ENCODE data around the gene GSDME. TPM values are rescaled to one million over a fixed set of nuclear protein-coding genes. Genes with fewer than 3 reads are reported as not detected.
"Not testable (repeated sequence)": the region's sequence is repeated elsewhere in the genome, so short reads cannot be mapped to it uniquely, and the experiment has no call there.

GSDME gene
- polyA plus RNA-seq, 3 donors, result 13.0 to 17.1 (median 13.6) TPM

DNA sequence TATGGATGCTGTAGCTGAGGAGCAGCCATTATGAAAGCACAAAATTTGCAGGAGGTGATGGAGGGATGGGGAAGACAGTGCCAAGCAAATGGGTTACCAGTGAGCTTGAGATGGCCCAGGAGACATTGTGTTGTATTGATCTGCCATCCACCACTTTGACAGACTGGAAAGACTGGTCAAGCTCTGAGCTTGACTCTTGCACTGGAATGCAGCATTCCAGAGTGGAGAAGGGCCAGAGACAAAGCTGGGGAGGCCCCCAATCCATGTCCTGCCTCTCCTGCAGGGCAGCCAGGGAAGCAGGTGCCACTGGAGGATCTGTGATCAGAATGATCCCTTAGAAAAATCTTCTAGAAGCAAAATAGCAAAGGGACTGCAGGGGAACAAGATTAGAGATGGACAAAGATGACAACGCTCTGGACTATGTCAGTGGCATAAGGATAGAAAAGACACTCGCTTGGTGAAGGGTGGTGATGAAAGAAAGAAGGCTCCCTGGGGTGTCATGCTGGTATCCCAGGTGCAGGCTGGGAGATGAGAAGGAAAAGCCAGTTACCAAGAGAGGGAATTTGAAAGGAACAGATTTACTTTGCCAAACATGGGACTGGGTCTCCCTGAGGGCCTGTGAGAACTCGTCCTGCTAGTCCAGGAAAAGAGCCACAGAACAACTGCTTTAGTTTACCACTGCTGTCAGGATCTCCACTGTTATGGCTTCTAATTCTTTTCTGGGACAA lies 5.0 kb downstream of the GSDME start:
- DNase-seq (ENCODE audit: extremely low read depth in 1 of 11, low read depth in 9 of 11, low spot score in 4 of 11), result no peak

DNA sequence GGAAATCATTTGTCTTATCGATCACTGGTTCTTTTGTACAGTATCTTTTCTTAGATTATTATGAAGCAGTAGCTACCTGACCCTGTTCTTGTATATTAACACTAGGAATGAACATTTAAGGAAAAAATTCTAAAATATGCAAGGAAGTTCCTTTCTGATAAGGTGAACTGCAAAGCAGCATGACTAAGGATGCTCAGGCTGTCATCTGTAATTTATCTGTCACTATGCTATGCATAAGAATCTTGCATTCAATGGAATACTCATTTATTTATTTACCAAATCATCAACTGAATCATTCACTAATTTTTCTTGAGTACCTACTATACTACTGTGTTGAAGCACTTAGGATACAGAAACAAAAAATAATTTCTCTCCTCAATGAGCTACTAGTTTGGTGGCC lies 5.8 kb downstream of the GSDME start:
- DNase-seq (ENCODE audit: extremely low read depth in 1 of 11, low read depth in 9 of 11, low spot score in 4 of 11), result no peak

DNA sequence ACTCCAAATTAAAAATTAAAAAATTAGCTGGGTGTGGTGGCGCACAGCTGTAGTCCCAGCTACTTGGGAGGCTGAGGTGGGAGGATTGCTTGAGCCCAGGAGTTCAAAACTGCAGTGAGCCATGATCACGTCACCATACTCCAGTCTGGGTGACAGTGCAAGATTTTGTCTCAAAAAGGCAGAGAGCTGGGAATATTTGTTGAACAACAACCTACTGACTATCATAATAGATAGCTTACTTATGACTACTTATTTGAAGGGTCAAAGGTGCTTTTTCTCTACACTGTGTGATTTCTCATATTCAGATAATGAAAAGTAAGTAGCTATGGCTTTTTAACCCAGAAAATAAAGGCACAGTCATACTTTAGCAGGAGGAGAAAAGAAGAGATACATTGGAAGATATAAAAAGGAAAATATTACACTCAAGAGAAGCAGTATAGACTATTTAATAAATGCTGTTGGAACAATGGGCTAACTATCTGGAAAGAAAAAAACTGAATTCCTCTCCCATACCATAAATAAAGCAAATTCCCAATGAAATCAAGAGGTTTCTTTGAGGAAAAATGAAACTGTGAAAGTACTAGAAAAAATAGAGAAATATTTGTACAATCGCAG lies 6.7 kb downstream of the GSDME start:
- no peak for DNase-seq (ENCODE audit: extremely low read depth in 1 of 11, low read depth in 9 of 11, low spot score in 4 of 11)

DNA sequence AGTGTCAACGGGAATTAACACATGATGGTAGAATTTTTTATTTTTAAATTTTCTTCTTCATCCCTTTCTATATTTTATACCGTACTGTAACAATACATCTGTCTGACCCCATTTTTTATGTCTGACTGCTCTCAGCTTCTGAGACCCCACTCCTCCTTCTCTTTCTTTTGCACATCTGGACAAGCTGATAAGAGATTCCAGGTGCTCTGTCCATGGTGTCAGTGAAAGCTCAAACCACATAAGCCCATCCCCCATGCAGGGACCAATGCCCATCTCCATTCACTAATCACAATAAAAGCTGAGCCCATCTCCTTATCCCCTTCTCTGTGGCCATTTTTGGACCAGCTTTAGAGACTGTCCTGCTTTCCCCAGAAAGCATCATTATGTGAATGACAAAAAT lies 8.7 kb downstream of the GSDME start:
- no peak for DNase-seq (ENCODE audit: extremely low read depth in 1 of 11, low read depth in 9 of 11, low spot score in 4 of 11)

DNA sequence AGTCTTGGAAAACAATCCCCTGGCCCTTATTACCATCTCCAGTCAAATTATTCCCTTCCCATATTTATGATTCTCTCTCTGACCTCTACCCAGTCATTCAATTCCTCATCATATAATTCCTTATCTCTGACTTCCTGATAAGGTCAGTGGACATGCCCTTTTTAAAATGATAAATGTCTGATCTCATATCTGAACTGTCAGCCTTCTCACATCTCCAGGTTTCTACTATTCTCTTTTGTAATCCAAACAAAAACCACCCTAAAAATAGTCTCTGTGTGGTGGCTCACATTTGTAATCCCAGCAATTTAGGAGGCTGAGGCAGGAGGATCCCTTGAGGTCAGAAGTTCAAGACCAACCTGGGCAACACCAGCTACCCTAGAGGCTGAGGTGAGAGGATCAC lies 11.9 kb downstream of the GSDME start:
- DNase-seq (ENCODE audit: extremely low read depth in 1 of 11, low read depth in 9 of 11, low spot score in 4 of 11), result no peak

DNA sequence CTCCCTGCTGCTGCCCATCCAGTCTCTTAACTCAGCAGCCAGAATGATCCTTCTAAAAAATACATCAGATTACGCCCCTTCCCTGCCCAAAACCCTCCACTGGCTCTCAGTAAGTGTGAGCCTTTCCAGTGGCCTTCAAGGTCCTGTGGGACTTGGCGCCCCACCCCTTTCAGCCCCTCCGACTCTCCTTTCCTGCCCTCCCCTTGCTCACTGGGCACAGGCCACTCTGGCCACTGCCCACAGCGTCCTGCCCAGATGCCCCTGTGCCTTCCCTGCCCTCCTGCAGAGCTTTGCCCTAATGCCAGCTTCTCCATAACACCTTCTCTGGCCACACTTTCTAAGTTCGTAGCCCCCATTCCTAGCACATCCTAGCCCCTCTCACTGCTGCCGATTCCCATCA lies 13.8 kb downstream of the GSDME start:
- DNase-seq (ENCODE audit: extremely low read depth in 1 of 11, low read depth in 9 of 11, low spot score in 4 of 11), result no peak

DNA sequence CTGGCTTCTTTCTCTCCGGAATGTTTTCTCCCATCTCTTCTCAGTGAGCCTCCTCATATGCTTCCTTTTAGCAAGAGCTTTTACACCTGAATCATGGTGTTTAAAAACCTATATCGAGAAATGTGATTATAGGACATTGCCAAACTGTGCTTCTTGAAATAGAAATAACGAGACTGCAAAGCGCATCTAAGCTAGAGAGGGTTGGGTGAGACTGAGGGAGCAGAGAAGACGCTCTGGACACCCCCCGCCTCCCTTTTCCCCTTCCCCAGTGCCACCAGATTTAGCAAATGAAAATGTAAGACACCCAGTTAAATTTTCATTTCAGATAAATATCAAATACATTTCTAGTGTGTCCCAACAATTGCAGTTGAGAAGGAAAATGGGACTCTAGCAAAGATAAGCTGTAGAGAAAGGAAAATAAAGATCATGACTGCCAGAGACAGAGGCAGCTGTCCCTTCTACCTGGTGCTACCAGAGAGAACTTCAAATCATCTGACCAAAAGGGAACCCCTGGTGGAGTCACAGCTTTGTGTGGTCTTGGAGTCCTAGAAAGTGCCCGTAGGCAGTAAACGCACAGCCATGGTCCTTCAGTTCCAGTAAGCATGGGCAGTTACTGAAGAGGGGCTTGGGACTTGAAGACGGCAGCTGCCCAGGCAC lies 14.6 kb downstream of the GSDME start:
- no peak for DNase-seq (ENCODE audit: extremely low read depth in 1 of 11, low read depth in 9 of 11, low spot score in 4 of 11)

DNA sequence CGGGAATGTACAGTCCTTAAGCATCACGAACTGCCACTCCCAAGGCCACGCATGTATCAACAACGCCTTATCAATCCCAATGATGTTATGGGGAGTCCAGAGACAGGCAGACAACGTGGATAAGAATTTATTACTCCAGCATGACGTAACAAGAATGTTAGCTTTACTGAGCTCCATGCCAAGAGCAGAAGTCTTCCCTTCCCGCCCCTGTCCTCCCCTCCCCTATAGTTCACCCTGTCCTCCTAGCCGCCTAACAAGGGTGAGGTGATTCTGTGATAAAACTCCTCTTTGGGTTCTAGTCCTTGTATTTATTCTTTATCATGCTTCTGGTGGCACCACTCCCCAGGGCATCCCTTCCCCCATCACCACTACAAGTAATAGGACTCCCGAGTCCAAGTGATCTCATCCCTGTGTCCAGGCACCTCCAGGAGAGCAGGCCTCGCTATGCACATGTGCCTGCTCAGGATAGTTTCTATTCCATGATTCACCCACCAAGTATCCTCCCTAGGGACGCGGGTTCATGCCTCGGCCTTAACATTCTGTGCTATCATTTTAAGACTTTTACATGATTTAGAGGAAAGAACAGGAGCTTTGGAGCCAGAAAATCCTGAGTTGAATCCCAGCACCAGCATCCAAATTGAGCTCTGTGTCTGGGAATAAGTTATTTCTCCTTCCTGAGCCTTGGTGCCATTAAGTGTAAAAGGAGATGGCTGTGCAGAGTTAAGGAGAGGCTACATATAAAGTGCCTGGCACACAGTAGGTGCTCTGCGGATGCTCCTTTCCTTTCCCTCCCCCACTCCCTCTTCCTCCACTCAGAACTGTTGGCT lies 15.4 kb downstream of the GSDME start:
- DNase-seq (ENCODE audit: extremely low read depth in 1 of 11, low read depth in 9 of 11, low spot score in 4 of 11), result no peak

DNA sequence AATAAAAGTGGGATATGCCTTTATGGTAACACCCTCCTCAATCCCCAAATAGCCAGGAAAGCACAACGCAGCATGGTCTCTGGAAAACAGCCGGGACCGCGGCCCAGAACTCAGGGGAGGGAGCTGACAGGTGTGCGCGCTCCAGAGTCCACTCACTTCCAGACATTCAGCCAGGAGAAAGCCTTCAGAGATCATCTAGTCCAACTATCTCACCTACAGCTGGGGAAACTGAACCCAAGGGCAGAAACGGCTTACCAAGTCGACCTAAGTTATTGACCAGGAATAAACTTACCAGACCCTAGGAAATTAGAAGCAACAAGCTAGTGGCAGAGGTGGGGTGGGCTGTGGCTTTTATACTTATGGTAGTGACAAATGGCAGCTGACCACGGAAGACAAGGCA lies 16.4 kb downstream of the GSDME start:
- no peak for DNase-seq (ENCODE audit: extremely low read depth in 1 of 11, low read depth in 9 of 11, low spot score in 4 of 11)

DNA sequence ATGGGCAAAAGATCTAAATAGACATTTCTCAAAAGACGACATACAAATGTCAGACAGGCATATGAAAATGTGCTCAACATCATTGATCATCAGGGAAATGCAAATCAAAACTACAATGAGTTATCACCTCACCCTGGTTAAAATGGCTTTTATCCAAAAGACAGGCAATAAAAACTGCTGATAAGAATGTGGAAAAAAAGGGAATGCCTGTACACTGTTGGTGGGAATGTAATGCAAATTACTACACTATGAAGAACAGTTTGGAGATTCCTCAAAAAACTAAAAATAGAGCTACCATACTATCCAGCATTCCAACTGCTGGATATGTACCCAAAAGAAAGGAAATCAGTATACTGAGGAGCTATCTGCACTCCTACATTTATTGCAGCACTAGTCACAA lies 18.0 kb downstream of the GSDME start:
- no peak for DNase-seq (ENCODE audit: extremely low read depth in 1 of 11, low read depth in 9 of 11, low spot score in 4 of 11)

DNA sequence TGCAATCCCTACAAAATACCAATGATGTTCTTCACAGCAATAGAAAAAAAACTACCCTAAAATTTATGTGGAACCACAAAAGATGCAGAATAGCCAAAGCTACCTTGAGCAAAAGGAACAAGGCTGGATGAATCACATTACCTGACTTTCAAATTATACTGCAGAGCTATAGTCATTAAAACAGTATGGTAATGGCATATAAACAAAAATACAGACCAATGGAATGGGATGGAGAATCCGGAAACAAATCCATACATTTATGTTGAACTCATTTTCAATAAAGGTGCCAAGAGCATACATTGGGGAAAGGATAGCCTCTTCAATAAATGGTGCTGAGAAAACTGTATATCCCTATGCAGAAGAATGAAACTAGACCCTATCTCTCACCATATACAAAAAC lies 18.7 kb downstream of the GSDME start:
- DNase-seq (ENCODE audit: extremely low read depth in 1 of 11, low read depth in 9 of 11, low spot score in 4 of 11), result no peak

DNA sequence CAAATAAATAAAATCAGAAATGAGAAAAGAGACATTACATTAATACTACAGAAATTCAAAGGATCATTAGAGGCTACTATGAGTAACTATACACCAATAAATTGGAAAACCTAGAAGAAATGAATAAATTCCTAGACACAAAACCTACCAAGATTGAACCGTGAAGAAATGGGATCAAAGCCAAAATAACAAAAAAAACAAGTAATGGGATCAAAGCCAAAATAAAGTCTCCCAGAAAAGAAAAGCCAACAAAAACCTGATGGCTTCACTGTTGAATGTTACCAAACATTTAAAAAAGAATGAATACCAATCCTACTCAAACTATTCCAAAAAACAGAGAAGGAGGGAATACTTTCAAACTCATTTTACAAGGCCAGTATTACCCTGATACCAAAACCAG lies 20.0 kb downstream of the GSDME start:
- no peak for DNase-seq (ENCODE audit: extremely low read depth in 1 of 11, low read depth in 9 of 11, low spot score in 4 of 11)

DNA sequence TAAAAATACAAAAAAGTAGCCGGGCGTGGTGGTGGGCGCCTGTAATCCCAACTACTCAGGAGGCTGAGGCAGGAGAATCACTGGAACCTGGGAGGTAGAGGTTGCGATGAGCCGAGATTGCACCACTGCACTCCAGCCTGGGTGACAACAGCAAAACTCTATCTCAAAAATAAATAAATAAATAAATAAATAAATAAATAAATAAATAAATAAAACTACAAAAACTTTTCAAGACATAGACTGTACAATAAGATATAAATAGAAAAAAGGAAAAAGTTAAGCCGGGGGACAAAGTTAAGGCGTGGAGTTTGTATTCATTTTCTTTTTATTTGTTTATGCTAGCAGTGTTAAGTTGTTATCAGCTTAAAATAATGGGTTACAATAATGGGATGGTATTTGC lies 21.7 kb downstream of the GSDME start:
- DNase-seq (ENCODE audit: extremely low read depth in 1 of 11, low read depth in 9 of 11, low spot score in 4 of 11), result not testable (repeated sequence)

DNA sequence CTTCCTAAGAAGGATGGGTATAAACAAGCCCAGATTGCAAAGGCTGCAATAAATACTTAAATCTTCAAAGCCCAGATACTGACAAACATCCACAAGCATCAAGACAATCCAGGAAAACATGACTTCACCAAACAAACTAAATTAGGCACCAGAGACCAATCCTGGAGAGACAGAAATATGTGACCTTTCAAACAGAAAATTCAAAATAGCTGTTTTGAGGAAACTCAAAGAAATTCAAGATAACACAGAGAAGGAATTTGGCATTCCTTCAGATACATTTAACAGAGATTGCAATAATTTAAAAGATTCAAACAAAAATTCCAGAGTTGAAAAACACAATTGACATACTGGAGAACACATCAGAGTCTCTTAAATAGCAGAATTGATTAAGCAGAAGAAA lies 23.0 kb downstream of the GSDME start:
- no peak for DNase-seq (ENCODE audit: extremely low read depth in 1 of 11, low read depth in 9 of 11, low spot score in 4 of 11)

DNA sequence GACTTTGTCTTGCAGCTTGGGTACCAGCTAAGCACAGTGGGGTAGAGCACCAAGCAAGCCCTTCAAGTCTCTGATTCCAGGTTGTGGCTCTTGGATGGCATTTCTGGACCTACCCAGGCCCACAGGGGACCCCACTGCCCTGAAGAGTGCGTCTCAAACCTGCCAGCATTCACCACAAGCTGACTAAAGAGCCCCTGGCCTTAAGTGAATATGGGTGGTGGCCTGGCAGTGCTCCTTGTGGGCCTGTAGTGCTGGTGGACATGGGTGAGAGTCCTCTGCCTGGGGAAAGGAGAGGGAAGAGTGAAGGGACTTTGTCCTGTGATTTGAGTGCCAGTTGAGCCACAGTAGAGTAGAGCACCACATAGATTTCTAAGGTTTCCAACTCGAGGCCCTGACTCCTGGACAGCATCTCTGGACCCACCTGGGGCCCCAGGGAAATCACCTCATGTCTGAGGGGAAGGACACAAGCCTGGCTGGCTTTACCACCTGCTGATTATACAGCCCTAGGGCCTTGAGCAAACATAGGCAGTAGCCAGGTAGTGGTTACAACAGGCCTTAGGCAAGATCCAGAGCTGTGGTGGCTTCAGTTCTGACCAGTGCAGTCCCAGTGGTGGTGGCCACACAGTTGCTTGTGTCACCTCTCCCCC lies 23.7 kb downstream of the GSDME start:
- no peak for DNase-seq (ENCODE audit: extremely low read depth in 1 of 11, low read depth in 9 of 11, low spot score in 4 of 11)

DNA sequence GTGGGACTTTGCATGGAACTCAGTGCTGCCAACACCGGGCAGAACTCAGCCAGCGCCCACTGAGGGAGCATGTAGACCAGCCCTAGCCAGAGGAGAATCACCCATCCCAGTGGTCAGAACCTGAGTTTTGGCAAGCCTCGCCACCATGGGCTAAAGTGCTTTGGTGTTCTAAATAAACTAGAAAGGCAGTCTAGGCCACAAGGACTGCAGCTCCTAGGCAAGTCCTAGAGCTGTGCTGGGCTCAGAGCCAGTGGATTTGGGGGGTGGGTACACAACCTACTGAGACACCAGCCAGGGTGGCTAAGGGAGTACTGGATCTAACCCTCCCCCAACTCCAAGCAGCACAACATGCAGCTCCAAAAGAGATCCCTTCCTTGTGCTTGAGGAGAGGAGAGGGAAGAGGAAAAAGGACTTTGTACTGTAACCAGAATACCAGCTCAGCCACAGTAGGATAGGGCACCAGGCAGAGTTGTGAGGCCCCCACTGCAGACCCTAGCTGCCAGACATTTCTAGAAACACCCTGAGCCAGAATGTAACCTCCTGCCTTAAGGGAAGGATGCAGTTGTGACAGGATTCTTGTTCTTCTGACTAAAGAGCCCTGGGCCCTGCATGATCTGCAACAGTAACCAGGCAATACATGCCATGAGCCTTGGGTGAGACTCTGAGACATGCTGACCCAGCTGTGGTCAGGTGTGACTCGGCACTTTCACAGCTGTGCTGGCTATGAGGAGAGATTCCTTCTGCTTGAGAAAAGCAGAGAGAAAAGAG lies 24.4 kb downstream of the GSDME start:
- no peak for DNase-seq (ENCODE audit: extremely low read depth in 1 of 11, low read depth in 9 of 11, low spot score in 4 of 11)

DNA sequence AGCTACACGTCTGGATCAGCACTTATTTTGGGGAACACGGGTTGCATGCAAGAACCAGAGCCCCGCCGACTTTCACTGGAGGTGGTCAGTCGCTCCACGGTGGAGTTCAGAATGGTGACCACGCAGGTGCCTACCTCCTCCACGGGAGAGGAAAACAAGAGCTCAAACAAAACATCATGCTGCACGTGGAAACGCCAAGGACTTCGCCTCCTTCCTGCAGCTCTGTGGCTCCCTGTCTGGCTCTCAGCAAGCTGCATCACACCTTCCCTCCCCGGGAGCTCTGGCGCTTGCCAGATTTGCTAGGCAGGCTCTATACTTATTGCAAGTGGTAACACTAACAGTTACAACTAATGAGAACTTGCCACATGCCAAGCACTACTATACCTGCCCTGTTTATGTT lies 26.0 kb downstream of the GSDME start:
- DNase-seq (ENCODE audit: extremely low read depth in 1 of 11, low read depth in 9 of 11, low spot score in 4 of 11), result no peak

DNA sequence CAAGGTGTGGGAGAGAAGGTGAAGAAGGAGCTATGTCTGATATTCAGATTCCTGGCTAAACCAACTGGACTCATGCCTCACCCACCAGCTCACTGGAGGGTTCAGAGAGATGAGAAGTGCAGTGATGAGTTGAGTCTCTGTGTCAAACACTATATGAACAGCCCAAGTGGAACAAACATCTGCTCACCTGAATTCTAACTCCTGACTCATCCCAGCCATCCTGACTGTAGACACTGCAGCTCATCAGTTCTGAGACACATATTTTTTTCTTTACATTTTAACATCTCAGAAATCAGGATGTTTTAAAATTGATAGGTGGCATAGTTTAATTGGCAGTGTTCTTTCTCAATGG lies 27.3 kb downstream of the GSDME start:
- DNase-seq (ENCODE audit: extremely low read depth in 1 of 11, low read depth in 9 of 11, low spot score in 4 of 11), result no peak

Measured in renal cortex interstitium (tissue), 11 donors.